ENCODE measurements around the gene NAP1L3. TPM values are rescaled to one million over a fixed set of nuclear protein-coding genes. Genes with fewer than 3 reads are reported as not detected.

NAP1L3 gene
- total RNA-seq (10 to 100 TPM in 3 of 4 donors, 1 to 10 TPM in 1; 8.9 to 22.3 (median 14.6) TPM), polyA plus RNA-seq (9.0 TPM)
- long read RNA-seq, donor 1, transcript NAP1L3-201 (1 exons, 2,639 nt) = major isoform, 52 of 52 reads
- long read RNA-seq, donor 1, partial matches to known transcripts = 0 of 52 reads
- long read RNA-seq, donor 1, other reads (novel, unspliced or antisense) = 0 of 52 reads
- long read RNA-seq, donor 2, transcript NAP1L3-201 (1 exons, 2,639 nt) = major isoform, 14 of 14 reads
- long read RNA-seq, donor 2, partial matches to known transcripts = 0 of 14 reads
- long read RNA-seq, donor 2, other reads (novel, unspliced or antisense) = 0 of 14 reads
- long read RNA-seq, donor 3, transcript NAP1L3-201 (1 exons, 2,639 nt) = major isoform, 64 of 66 reads
- long read RNA-seq, donor 3, partial matches to known transcripts = 0 of 66 reads
- long read RNA-seq, donor 3, other reads (novel, unspliced or antisense) = 2 of 66 reads
- long read RNA-seq, donor 4, transcript NAP1L3-201 (1 exons, 2,639 nt) = major isoform, 26 of 26 reads
- long read RNA-seq, donor 4, partial matches to known transcripts = 0 of 26 reads
- long read RNA-seq, donor 4, other reads (novel, unspliced or antisense) = 0 of 26 reads

GRCh38 chrX:93673056-93673868 lies at the start of gene NAP1L3:
NAP1L3 (minus strand) TSS chrX:93673578; CDS start chrX:93673304, 274 bp downstream.
- peak within 1 kb of the TSS; percentile 92 for H3K27ac ChIP-seq (ENCODE audit: low read length)
- ATAC-seq = peak; percentile 97 to 98
- DNase-seq = peak; percentile 61 to 82 (median 75)
- H3K9me3 ChIP-seq (ENCODE audit: control insufficient read depth, low read length) = no peaks in the 10 kb centered on the region
- H3K4me3 ChIP-seq (ENCODE audit: low read length) = peak within 1 kb of the TSS; percentile 60
- H3K4me1 ChIP-seq (ENCODE audit: control insufficient read depth, insufficient read depth, low read length) = no peaks in the 10 kb centered on the region
- WGBS = under 1% methylated on average over 51 of the region's 51 CpGs
- no peaks in the 10 kb centered on the region for H3K27me3 ChIP-seq (ENCODE audit: control insufficient read depth, insufficient read depth)
- intact Hi-C loops (cut with DNase I) = no loop called here

- no peaks in the 10 kb centered on the region for H3K27me3 ChIP-seq (ENCODE audit: control insufficient read depth, insufficient read depth)
- intact Hi-C loops (cut with DNase I) = no loop called here
- 76% methylated on average over 4 of the region's 4 CpGs for WGBS
- no peak overlapping the region for H3K27ac ChIP-seq (ENCODE audit: low read length)
- DNase-seq (no peak), ATAC-seq (no peak)
- no peak overlapping the region for H3K4me3 ChIP-seq (ENCODE audit: low read length)
- H3K9me3 ChIP-seq (ENCODE audit: control insufficient read depth, low read length) = no peaks in the 10 kb centered on the region
- H3K4me1 ChIP-seq (ENCODE audit: control insufficient read depth, insufficient read depth, low read length) = no peaks in the 10 kb centered on the region
Observed at GRCh38 chrX:93711076-93711475, 37.7 kb upstream of the NAP1L3 start.

- Histone ChIP-seq H3K4me3 (ENCODE audit: low read length) (no peak overlapping the region), H3K4me1 (ENCODE audit: control insufficient read depth, insufficient read depth, low read length) (no peaks in the 10 kb centered on the region), H3K27ac (ENCODE audit: low read length) (no peak overlapping the region), H3K9me3 (ENCODE audit: control insufficient read depth, low read length) (no peaks in the 10 kb centered on the region), H3K27me3 (ENCODE audit: control insufficient read depth, insufficient read depth) (no peaks in the 10 kb centered on the region)
- WGBS = 67% methylated on average over 2 of the region's 2 CpGs
- no peak for DNase-seq
- intact Hi-C loops (cut with DNase I) = no loop called here
- ATAC-seq = no peak
Observed at GRCh38 chrX:93703701-93704100, 30.3 kb upstream of the NAP1L3 start.

GRCh38 chrX:93695981-93696380 lies 22.6 kb upstream of the NAP1L3 start:
- H3K9me3 ChIP-seq (ENCODE audit: control insufficient read depth, low read length) = no peaks in the 10 kb centered on the region
- H3K27me3 ChIP-seq (ENCODE audit: control insufficient read depth, insufficient read depth) = no peaks in the 10 kb centered on the region
- H3K4me3 ChIP-seq (ENCODE audit: low read length) = no peak overlapping the region
- intact Hi-C loops (cut with DNase I) = no loop called here
- DNase-seq (no peak), ATAC-seq (no peak)
- H3K27ac ChIP-seq (ENCODE audit: low read length) = no peak overlapping the region
- no peaks in the 10 kb centered on the region for H3K4me1 ChIP-seq (ENCODE audit: control insufficient read depth, insufficient read depth, low read length)
- WGBS = 96% methylated on average over 6 of the region's 6 CpGs

- Histone ChIP-seq H3K27ac (ENCODE audit: low read length) (peak within 1 kb of the TSS; percentile 92), H3K4me1 (ENCODE audit: control insufficient read depth, insufficient read depth, low read length) (no peaks in the 10 kb centered on the region), H3K4me3 (ENCODE audit: low read length) (peak within 1 kb of the TSS; percentile 60), H3K9me3 (ENCODE audit: control insufficient read depth, low read length) (no peaks in the 10 kb centered on the region), H3K27me3 (ENCODE audit: control insufficient read depth, insufficient read depth) (no peaks in the 10 kb centered on the region)
- no peak for DNase-seq
- intact Hi-C loops (cut with DNase I) = no loop called here
- WGBS = 0% methylated on average over 11 of the region's 11 CpGs
- peak; percentile 77 to 79 for ATAC-seq
Observed at GRCh38 chrX:93673869-93674271, 492 bp upstream of the NAP1L3 start, which contains the start of gene FAM133A. FAM133A (plus strand) TSS chrX:93674206; CDS start chrX:93709420, 35,214 bp downstream.

- intact Hi-C loops (cut with DNase I) = no loop called here
- no peak for DNase-seq
Observed at GRCh38 chrX:93660575-93660974, 12.8 kb downstream of the NAP1L3 start.

GRCh38 chrX:93649381-93649780 lies 24.0 kb downstream of the NAP1L3 start:
- no peak for DNase-seq
- 77% methylated on average over 1 of the region's 1 CpG for WGBS
- no peak for ATAC-seq
- no peak overlapping the region for H3K4me3 ChIP-seq (ENCODE audit: low read length)
- H3K4me1 ChIP-seq (ENCODE audit: control insufficient read depth, insufficient read depth, low read length) = no peaks in the 10 kb centered on the region
- H3K27me3 ChIP-seq (ENCODE audit: control insufficient read depth, insufficient read depth) = no peaks in the 10 kb centered on the region
- no peak overlapping the region for H3K27ac ChIP-seq (ENCODE audit: low read length)
- no peaks in the 10 kb centered on the region for H3K9me3 ChIP-seq (ENCODE audit: control insufficient read depth, low read length)
- intact Hi-C loops (cut with DNase I) = no loop called here

More at GRCh38 chrX:93660575-93660974, 12.8 kb downstream of the NAP1L3 start:
- Histone ChIP-seq H3K9me3 (ENCODE audit: control insufficient read depth, low read length) (no peaks in the 10 kb centered on the region), H3K27me3 (ENCODE audit: control insufficient read depth, insufficient read depth) (no peaks in the 10 kb centered on the region), H3K4me3 (ENCODE audit: low read length) (no peak overlapping the region), H3K27ac (ENCODE audit: low read length) (no peak overlapping the region), H3K4me1 (ENCODE audit: control insufficient read depth, insufficient read depth, low read length) (no peaks in the 10 kb centered on the region)
- 85% methylated on average over 7 of the region's 7 CpGs for WGBS
- no peak for ATAC-seq

GRCh38 chrX:93637591-93637990 lies 35.8 kb downstream of the NAP1L3 start:
- intact Hi-C loops (cut with DNase I) = no loop called here
- no peaks in the 10 kb centered on the region for H3K27me3 ChIP-seq (ENCODE audit: control insufficient read depth, insufficient read depth)
- H3K9me3 ChIP-seq (ENCODE audit: control insufficient read depth, low read length) = no peaks in the 10 kb centered on the region
- H3K27ac ChIP-seq (ENCODE audit: low read length) = no peak overlapping the region
- ATAC-seq (no peak), DNase-seq (no peak)
- no peak overlapping the region for H3K4me3 ChIP-seq (ENCODE audit: low read length)
- WGBS = 83% methylated on average over 2 of the region's 2 CpGs
- H3K4me1 ChIP-seq (ENCODE audit: control insufficient read depth, insufficient read depth, low read length) = no peaks in the 10 kb centered on the region

Other genes starting within 250 kb of the NAP1L3 start
- 1 to 10 TPM in 1 of 4 donors, under 1 TPM in 3; 0.36 to 1.4 (median 0.78) TPM for gene FAM133A, start 628 bp upstream of the NAP1L3 start, total RNA-seq
- gene FAM133A, start 628 bp upstream of the NAP1L3 start, polyA plus RNA-seq = 0.27 TPM

All from right cardiac atrium (tissue), 5 donors.